Activated naive CD8-positive, alpha-beta T cell treated with anti-CD3 and anti-CD28 coated beads for 36 hours (primary cell): ENCODE data around the gene ROPN1. TPM values are rescaled to one million over a fixed set of nuclear protein-coding genes. Genes with fewer than 3 reads are reported as not detected.
"Not testable (repeated sequence)": the region's sequence is repeated elsewhere in the genome, so short reads cannot be mapped to it uniquely, and the experiment has no call there.

Experiments used
- DNase-seq: peaks from one replicate; pipeline ENCODE4 v3.0.0; 2021
- H3K27ac Mint-ChIP-seq: one replicate; pipeline ENCODE4 v1.8.0; 2022; ENCODE audit warnings: mild to moderate bottlenecking, moderate library complexity, mixed read lengths
- H3K27me3 Mint-ChIP-seq: one replicate; pipeline ENCODE4 v1.8.0; 2022; ENCODE audit warnings: mild to moderate bottlenecking, mixed read lengths
- H3K36me3 Mint-ChIP-seq: one replicate; pipeline ENCODE4 v1.8.0; 2021; ENCODE audit warnings: mild to moderate bottlenecking, mixed read lengths
- H3K4me1 Mint-ChIP-seq: one replicate; pipeline ENCODE4 v1.8.0; 2021; ENCODE audit warnings: mixed read lengths
- H3K4me3 Mint-ChIP-seq: one replicate; pipeline ENCODE4 v1.8.0; 2022; ENCODE audit warnings: mild to moderate bottlenecking, moderate library complexity, mixed read lengths
- H3K9me3 Mint-ChIP-seq: one replicate; pipeline ENCODE4 v1.8.0; 2022; ENCODE audit warnings: mixed read lengths
- total RNA-seq, 2 experiments: library from RNA; stranded (reverse); gene quantifications; one replicate each; pipeline ENCODE4 v1.2.3, GENCODE V29; 2021

ROPN1 gene
- total RNA-seq, 2 experiments from 2014 or later, result not detected

GRCh38 chr3:124016483-124016882, 24.6 kb upstream of the ROPN1 start:
- H3K36me3 Mint-ChIP-seq, H3K9me3 Mint-ChIP-seq, H3K4me1 Mint-ChIP-seq, H3K4me3 Mint-ChIP-seq, DNase-seq, H3K27ac Mint-ChIP-seq: not testable (repeated sequence)
- H3K27me3 Mint-ChIP-seq, result peaks cover 32% of the 10 kb centered on the region

DNA sequence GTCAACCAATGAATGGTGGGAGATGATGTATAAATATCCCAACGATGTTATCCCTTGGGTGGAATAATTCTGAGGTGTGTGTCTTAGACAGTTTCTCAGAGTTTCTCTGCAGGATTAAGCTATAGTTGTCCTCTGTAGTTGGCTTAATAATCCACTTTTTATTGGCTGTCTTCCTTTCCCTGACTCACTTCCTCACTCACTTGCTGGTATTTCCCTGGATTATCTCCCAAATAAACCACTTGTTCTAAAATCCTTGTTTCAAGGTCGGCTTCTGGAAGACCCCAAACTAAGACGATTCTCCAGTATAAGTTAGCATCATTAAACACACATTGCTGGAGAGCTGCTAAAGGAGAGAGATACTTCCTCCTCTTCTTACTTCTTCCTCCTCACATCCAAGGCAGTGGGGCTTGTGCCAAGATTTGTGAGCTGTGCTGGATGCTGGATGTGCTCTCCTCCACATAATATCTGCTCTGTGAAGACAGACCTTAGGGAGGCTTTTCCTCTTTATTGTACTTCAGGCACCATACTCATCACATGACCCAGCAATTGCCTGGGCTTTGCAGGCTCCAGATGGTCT, 22.5 kb upstream of the ROPN1 start:
- no peaks in the 10 kb centered on the region for H3K9me3 Mint-ChIP-seq
- no peak overlapping the region for H3K4me3 Mint-ChIP-seq
- DNase-seq, result no peak
- peaks cover 34% of the 10 kb centered on the region for H3K27me3 Mint-ChIP-seq
- no peaks in the 10 kb centered on the region for H3K36me3 Mint-ChIP-seq
- H3K27ac Mint-ChIP-seq, result no peak overlapping the region
- H3K4me1 Mint-ChIP-seq, result no peaks in the 10 kb centered on the region

DNA sequence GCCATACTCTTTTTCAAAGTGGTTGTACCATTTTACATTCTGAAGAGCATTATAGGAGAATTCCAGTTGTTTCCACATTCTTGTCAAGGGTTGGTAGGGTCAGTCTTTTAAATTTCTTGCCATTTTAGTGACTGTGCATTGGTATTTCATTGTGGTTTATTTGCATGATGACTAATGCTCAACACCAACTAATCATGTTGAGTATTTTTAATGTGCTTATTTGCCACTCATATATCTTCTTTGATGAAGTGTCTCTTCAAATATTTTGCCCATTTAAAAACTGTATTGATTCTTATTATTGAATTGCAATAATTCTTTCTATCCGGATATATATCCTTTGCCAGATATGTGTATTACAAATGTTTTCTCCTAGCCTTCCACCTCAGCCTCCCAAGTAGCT, 16.4 kb upstream of the ROPN1 start:
- H3K4me3 Mint-ChIP-seq, DNase-seq, H3K9me3 Mint-ChIP-seq, H3K36me3 Mint-ChIP-seq, H3K4me1 Mint-ChIP-seq, H3K27ac Mint-ChIP-seq: not testable (repeated sequence)
- H3K27me3 Mint-ChIP-seq, result peaks cover 53% of the 10 kb centered on the region

GRCh38 chr3:124007186-124007585, 15.3 kb upstream of the ROPN1 start:
- no peak overlapping the region for H3K4me3 Mint-ChIP-seq
- H3K27ac Mint-ChIP-seq, result no peak overlapping the region
- no peaks in the 10 kb centered on the region for H3K36me3 Mint-ChIP-seq
- peaks cover 58% of the 10 kb centered on the region for H3K27me3 Mint-ChIP-seq
- no peak for DNase-seq
- H3K4me1 Mint-ChIP-seq, result peaks cover 1% of the 10 kb centered on the region
- no peaks in the 10 kb centered on the region for H3K9me3 Mint-ChIP-seq

- H3K4me3 Mint-ChIP-seq, H3K9me3 Mint-ChIP-seq, H3K4me1 Mint-ChIP-seq, DNase-seq, H3K27ac Mint-ChIP-seq, H3K36me3 Mint-ChIP-seq: not testable (repeated sequence)
- H3K27me3 Mint-ChIP-seq, result peaks cover 62% of the 10 kb centered on the region
Observed at GRCh38 chr3:124002405-124003079, 10.6 kb upstream of the ROPN1 start.

DNA sequence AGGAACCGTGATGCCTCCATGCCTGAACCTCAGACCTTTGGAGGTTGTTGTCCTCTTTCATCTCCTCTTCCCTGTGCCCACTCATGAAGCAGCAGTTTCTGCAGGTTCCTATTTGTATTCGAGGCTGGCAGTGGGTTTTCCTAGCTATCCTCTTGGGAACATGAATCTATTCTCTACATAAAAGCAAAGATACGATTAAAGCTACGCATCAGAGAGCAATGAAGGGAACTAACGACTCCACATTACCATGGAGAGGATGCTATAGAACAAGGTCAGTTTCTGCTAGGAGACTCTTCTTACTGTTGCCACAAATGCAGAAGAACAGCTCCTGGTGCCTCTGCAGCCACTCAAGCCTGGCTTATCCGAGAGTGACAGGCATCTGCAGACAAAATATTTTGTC, 9.4 kb upstream of the ROPN1 start:
- DNase-seq, H3K9me3 Mint-ChIP-seq, H3K27ac Mint-ChIP-seq, H3K4me3 Mint-ChIP-seq, H3K36me3 Mint-ChIP-seq, H3K4me1 Mint-ChIP-seq: not testable (repeated sequence)
- H3K27me3 Mint-ChIP-seq, result peaks cover 59% of the 10 kb centered on the region

- DNase-seq, result no peak
- Mint-ChIP-seq H3K4me3 (no peak overlapping the region), H3K27me3 (peaks cover 29% of the 10 kb centered on the region), H3K27ac (no peak overlapping the region), H3K9me3 (no peaks in the 10 kb centered on the region), H3K36me3 (no peaks in the 10 kb centered on the region), H3K4me1 (no peaks in the 10 kb centered on the region)
Observed at GRCh38 chr3:123997543-123997942, 5.6 kb upstream of the ROPN1 start.

DNA sequence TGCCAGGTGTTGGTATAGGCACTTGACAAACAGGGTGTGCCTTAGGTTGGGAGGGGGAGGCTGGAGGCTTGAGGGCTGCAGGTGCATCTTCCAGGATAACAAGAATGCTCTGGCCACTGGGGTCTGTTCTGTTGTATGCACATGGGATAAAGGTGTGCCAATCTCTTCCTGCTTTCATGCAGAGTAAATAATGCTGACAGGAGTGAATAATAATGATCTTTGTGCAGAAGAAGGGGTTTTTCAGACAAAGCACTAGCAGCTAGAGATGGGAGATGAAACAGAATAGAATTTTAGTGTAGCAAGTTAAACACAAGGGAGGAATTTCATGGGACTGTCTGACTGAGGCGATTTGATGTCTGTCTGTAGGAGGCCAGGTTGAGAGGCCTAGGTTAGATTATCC, 1.9 kb upstream of the ROPN1 start:
- Mint-ChIP-seq H3K9me3 (no peaks in the 10 kb centered on the region), H3K4me1 (no peaks in the 10 kb centered on the region), H3K27ac (no peak overlapping the region), H3K36me3 (no peaks in the 10 kb centered on the region), H3K4me3 (no peak overlapping the region), H3K27me3 (peaks cover 38% of the 10 kb centered on the region)
- no peak for DNase-seq

DNA sequence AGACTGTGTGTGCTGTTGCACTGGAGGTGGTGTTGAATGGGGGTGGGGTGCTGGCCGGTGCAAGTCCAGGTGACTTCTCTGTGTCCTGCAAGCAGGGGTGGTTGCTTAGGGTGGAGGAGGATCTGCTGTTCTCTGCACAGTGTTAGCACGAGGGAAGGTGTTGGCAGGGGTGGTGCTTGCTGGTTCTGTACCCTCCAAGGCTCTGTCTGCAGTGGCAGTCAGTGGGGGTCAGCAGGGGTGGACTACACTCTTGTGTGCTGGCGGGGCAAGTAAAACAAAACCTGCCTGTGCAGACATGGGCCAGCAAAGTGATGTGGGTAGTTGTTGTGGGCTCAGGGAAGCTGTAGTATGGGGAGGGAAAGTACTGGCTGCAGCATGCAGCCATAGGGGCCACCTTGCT, 5.5 kb downstream of the ROPN1 start:
- Mint-ChIP-seq H3K4me3 (no peak overlapping the region), H3K27me3 (peaks cover 65% of the 10 kb centered on the region), H3K27ac (no peak overlapping the region), H3K36me3 (no peaks in the 10 kb centered on the region), H3K4me1 (no peaks in the 10 kb centered on the region), H3K9me3 (no peaks in the 10 kb centered on the region)
- DNase-seq, result no peak

DNA sequence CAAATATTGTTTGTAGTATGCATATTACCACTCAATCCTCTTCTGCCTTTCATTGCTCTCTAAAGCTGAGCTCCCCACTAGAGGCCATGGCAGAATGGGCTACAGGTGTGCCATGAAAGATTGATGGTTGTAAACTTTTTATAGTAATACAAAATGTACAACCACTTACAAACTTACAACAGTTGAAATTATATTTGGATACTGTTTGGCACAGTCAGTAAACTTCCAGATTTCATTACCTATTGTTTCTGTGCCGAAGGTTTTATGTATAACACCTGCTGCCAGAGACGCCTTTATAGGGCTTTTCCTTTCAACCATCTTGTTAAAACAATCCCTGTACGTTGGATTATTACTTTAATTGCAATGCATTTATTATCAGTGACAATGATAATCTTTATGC, 7.0 kb downstream of the ROPN1 start:
- H3K27ac Mint-ChIP-seq, result no peak overlapping the region
- DNase-seq, result no peak
- H3K27me3 Mint-ChIP-seq, result peaks cover 70% of the 10 kb centered on the region
- H3K4me1 Mint-ChIP-seq, result no peaks in the 10 kb centered on the region
- no peak overlapping the region for H3K4me3 Mint-ChIP-seq
- no peaks in the 10 kb centered on the region for H3K9me3 Mint-ChIP-seq
- H3K36me3 Mint-ChIP-seq, result no peaks in the 10 kb centered on the region

DNA sequence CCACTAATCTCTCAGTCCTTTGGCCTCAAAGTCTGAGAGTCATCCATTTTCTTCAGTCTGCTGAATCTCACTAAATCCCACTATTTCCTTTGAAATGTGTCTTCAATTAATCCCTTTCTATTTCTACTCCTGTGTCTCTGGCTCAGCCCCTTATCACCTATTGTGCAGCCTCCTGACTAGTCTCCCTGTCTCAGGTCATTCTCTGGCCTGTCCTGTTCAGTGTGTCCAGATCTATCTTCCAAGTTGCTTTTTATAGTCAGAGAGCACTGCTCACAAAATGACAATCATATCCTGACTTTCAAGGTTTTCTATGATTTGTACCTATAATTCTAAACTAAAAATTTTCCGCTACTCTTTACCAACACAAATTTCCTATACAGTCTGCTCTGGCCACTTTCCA, 7.6 kb downstream of the ROPN1 start:
- no peak overlapping the region for H3K4me3 Mint-ChIP-seq
- H3K27me3 Mint-ChIP-seq, result peaks cover 66% of the 10 kb centered on the region
- no peaks in the 10 kb centered on the region for H3K4me1 Mint-ChIP-seq
- no peak overlapping the region for H3K27ac Mint-ChIP-seq
- no peak for DNase-seq
- H3K36me3 Mint-ChIP-seq, result no peaks in the 10 kb centered on the region
- no peaks in the 10 kb centered on the region for H3K9me3 Mint-ChIP-seq

- not testable (repeated sequence) for H3K4me3 Mint-ChIP-seq, H3K36me3 Mint-ChIP-seq, H3K4me1 Mint-ChIP-seq, H3K27ac Mint-ChIP-seq, H3K9me3 Mint-ChIP-seq, DNase-seq
- peaks cover 42% of the 10 kb centered on the region for H3K27me3 Mint-ChIP-seq
Observed at GRCh38 chr3:123981317-123981716, 10.6 kb downstream of the ROPN1 start.

DNA sequence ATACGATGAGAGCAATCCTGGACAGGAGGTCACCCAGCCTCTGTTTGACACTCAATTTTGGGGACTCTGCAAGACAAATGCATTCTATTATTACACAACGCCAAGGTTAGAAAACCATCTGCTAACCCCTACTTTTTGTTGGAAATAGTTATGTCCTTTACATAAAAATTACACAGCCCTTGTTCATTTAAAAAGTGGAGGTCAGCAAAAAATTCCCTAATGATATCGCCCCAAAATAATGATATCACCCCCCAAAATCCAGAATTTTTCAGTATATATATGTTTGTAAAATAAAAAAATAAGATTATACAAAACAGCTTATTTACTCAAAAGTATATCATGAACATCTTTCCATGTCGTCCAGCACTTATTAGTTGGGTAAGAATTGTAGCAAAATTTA, 11.4 kb downstream of the ROPN1 start:
- Mint-ChIP-seq H3K36me3 (no peaks in the 10 kb centered on the region), H3K27ac (no peak overlapping the region), H3K4me1 (no peaks in the 10 kb centered on the region), H3K4me3 (no peak overlapping the region), H3K27me3 (peaks cover 41% of the 10 kb centered on the region), H3K9me3 (no peaks in the 10 kb centered on the region)
- DNase-seq, result no peak

GRCh38 chr3:123979525-123980501, 12.1 kb downstream of the ROPN1 start:
- not testable (repeated sequence) for H3K9me3 Mint-ChIP-seq, H3K4me3 Mint-ChIP-seq, H3K36me3 Mint-ChIP-seq, H3K27ac Mint-ChIP-seq, H3K4me1 Mint-ChIP-seq
- DNase-seq, result peak; percentile 18
- H3K27me3 Mint-ChIP-seq, result peaks cover 41% of the 10 kb centered on the region

GRCh38 chr3:123976904-123977303, 15.0 kb downstream of the ROPN1 start:
- not testable (repeated sequence) for H3K4me1 Mint-ChIP-seq, H3K4me3 Mint-ChIP-seq, DNase-seq, H3K27ac Mint-ChIP-seq, H3K36me3 Mint-ChIP-seq, H3K9me3 Mint-ChIP-seq
- H3K27me3 Mint-ChIP-seq, result peaks cover 27% of the 10 kb centered on the region
